Breast epithelium (tissue), 4 donors: Measurements from ENCODE around the gene NCOR2. TPM values are rescaled to one million over a fixed set of nuclear protein-coding genes. Genes with fewer than 3 reads are reported as not detected.

Source experiments
- DNase-seq, 2 donors: peaks; one replicate each; pipeline ENCODE4 v3.0.0-alpha.2; 2019; ENCODE audit warnings: low spot score in 2 of 2
- H3K27ac ChIP-seq, 2 donors: fragments of 200-600 bp; sonication (generic) in 1 of 2; one replicate each; pipeline ENCODE4 v1.5.1; 2016 to 2019; ENCODE audit warnings: mild to moderate bottlenecking in 1 of 2
- H3K27me3 ChIP-seq, 2 donors: fragments of 200-600 bp; sonication (generic) in 1 of 2; one replicate each; pipeline versions ENCODE4 v1.5.1 to v1.6.0; 2017 to 2019; ENCODE audit warnings: control low read depth in 1 of 2, mild to moderate bottlenecking in 1 of 2
- H3K36me3 ChIP-seq: fragments of 200-600 bp; one replicate; pipeline ENCODE4 v1.5.1; 2019
- H3K4me1 ChIP-seq, 2 donors: fragments of 200-600 bp; sonication (generic); one replicate each; pipeline ENCODE4 v1.5.1; 2016 to 2019; ENCODE audit warnings: control low read depth in 1 of 2
- H3K4me3 ChIP-seq, 3 donors: fragments of 200-600 bp; sonication (generic); 1 replicate in 2 of 3; 2 replicates in 1 of 3; pipeline ENCODE4 v1.5.1; 2016 to 2019; ENCODE audit warnings: mild to moderate bottlenecking in 3 of 3, moderate library complexity in 2 of 3
- H3K9me3 ChIP-seq, 2 donors: fragments of 200-600 bp; sonication (generic) in 1 of 2; one replicate each; pipeline ENCODE4 v1.5.1; 2016 to 2019; ENCODE audit warnings: control low read depth in 1 of 2
- CTCF ChIP-seq, 3 donors: fragments of 450-650 bp; IDR thresholded peaks; one replicate each; pipeline ENCODE4 v1.5.1; 2016 to 2017; ENCODE audit warnings: antibody characterized with exemption in 3 of 3, mild to moderate bottlenecking in 3 of 3, moderate library complexity in 3 of 3
- POLR2A ChIP-seq: fragments of 450-650 bp; IDR thresholded peaks from one replicate; pipeline ENCODE4 v1.6.1; 2016; ENCODE audit warnings: antibody characterized with exemption, mild to moderate bottlenecking, moderate library complexity
- POLR2AphosphoS5 ChIP-seq, 3 donors: sonication (generic); formaldehyde crosslinking; IDR thresholded peaks; one replicate each; pipeline ENCODE4 v1.6.1; 2017; ENCODE audit warnings: antibody characterized with exemption in 3 of 3
- intact Hi-C: fragments of 100-400 bp; cut with DNase I; formaldehyde crosslinking; loops from one replicate; pipeline ENCODE4 v1.15.1; 2023; ENCODE audit warnings: low total_unique reads
- total RNA-seq, 3 donors: library from RNA; depleted of rRNA; stranded (reverse); fragments of >200 nt; gene quantifications; one replicate each; pipeline ENCODE4 v1.1.0, GENCODE V29; 2016

NCOR2 gene
- total RNA-seq, 3 donors from 2014 or later = 58.4 to 83.9 (median 71.7) TPM

GRCh38 chr12:124577374-124577773, 10.0 kb upstream of the NCOR2 start:
- H3K27ac ChIP-seq = no peak overlapping the region
- DNase-seq = no peak
- intact Hi-C loops = no loop called here
- no peaks in the 10 kb centered on the region for H3K4me1 ChIP-seq
- H3K4me3 ChIP-seq = no peak overlapping the region
- no peaks in the 10 kb centered on the region for H3K36me3 ChIP-seq
- peaks cover 4 to 5% of the 10 kb centered on the region in 2 donors for H3K9me3 ChIP-seq
- H3K27me3 ChIP-seq = no peaks in the 10 kb centered on the region
- TF ChIP-seq POLR2AphosphoS5 (IDR thresholded peaks at IDR 0.05) = no peak
- TF ChIP-seq CTCF (IDR thresholded peaks at IDR 0.05) = no peak
- TF ChIP-seq POLR2A = no peak

- Histone ChIP-seq H3K27me3 (no peaks in the 10 kb centered on the region), H3K9me3 (peaks cover 4 to 5% of the 10 kb centered on the region in 2 donors), H3K4me1 (no peaks in the 10 kb centered on the region), H3K36me3 (no peaks in the 10 kb centered on the region), H3K4me3 (no peak overlapping the region), H3K27ac (no peak overlapping the region)
- intact Hi-C loops = loop anchor here (1.0 kb wide), 1 partner anchor 23 kb away; no protein-coding TSS in a partner anchor
- no peak for TF ChIP-seq CTCF (IDR thresholded peaks at IDR 0.05)
- no peak for DNase-seq
Observed at GRCh38 chr12:124576061-124576650, 8.7 kb upstream of the NCOR2 start.

- TF ChIP-seq POLR2A (no peak), POLR2AphosphoS5 (IDR thresholded peaks at IDR 0.05) (no peak), CTCF (IDR thresholded peaks at IDR 0.05) (no peak)
- DNase-seq = no peak
- Histone ChIP-seq H3K36me3 (no peaks in the 10 kb centered on the region), H3K27ac (no peak overlapping the region), H3K27me3 (no peaks in the 10 kb centered on the region), H3K9me3 (peaks cover 4 to 5% of the 10 kb centered on the region in 2 donors), H3K4me3 (no peak overlapping the region), H3K4me1 (peaks cover 0 to 1% of the 10 kb centered on the region in 2 donors)
- intact Hi-C loops = no loop called here
Observed at GRCh38 chr12:124573839-124574786, 6.7 kb upstream of the NCOR2 start.

GRCh38 chr12:124571556-124571955, 4.1 kb upstream of the NCOR2 start:
- no peak for DNase-seq
- Histone ChIP-seq H3K4me3 (no peak overlapping the region), H3K9me3 (peaks cover 0 to under 1% of the 10 kb centered on the region in 2 donors), H3K27me3 (no peaks in the 10 kb centered on the region), H3K4me1 (peaks cover 0 to 10% of the 10 kb centered on the region in 2 donors), H3K36me3 (no peaks in the 10 kb centered on the region), H3K27ac (no peak overlapping the region)
- intact Hi-C loops = no loop called here
- TF ChIP-seq POLR2AphosphoS5 (IDR thresholded peaks at IDR 0.05) (no peak), POLR2A (no peak), CTCF (IDR thresholded peaks at IDR 0.05) (no peak)

- H3K9me3 ChIP-seq = no peaks in the 10 kb centered on the region
Observed at GRCh38 chr12:124570810-124571209, 3.4 kb upstream of the NCOR2 start.

More at GRCh38 chr12:124570810-124571209, 3.4 kb upstream of the NCOR2 start:
- H3K27me3 ChIP-seq = no peaks in the 10 kb centered on the region
- no peaks in the 10 kb centered on the region for H3K36me3 ChIP-seq
- no peak overlapping the region for H3K4me3 ChIP-seq
- DNase-seq = no peak
- no peak overlapping the region for H3K27ac ChIP-seq
- peaks cover 0 to 10% of the 10 kb centered on the region in 2 donors for H3K4me1 ChIP-seq
- no peak for TF ChIP-seq POLR2AphosphoS5 (IDR thresholded peaks at IDR 0.05)
- TF ChIP-seq CTCF (IDR thresholded peaks at IDR 0.05) = no peak
- TF ChIP-seq POLR2A = no peak
- intact Hi-C loops = no loop called here
